KMS-11 (cell line): ENCODE measurements around the gene ROM1.
A peak's percentile ranks its signal among the peaks of the same experiment; 100 is the strongest.
"Not testable (repeated sequence)": the region's sequence is repeated elsewhere in the genome, so short reads cannot be mapped to it uniquely, and the experiment has no call there.

ENCODE experiments used
- H2AFZ ChIP-seq: fragments of 200-600 bp; sonication (generic); 2 replicates; pipeline ENCODE4 v1.6.1; 2016; ENCODE audit warnings: antibody characterized with exemption, mixed run types, low read depth
- H3K27ac ChIP-seq: fragments of 200-600 bp; sonication (generic); 2 replicates; pipeline ENCODE4 v1.6.1; 2016; ENCODE audit warnings: mild to moderate bottlenecking, mixed run types
- H3K27me3 ChIP-seq: fragments of 200-600 bp; sonication (generic); 2 replicates; pipeline ENCODE4 v1.6.1; 2017; ENCODE audit warnings: mild to moderate bottlenecking, low read depth, mixed run types, moderate library complexity; ENCODE audit not compliant: insufficient read depth
- H3K36me3 ChIP-seq: fragments of 200-600 bp; sonication (generic); 2 replicates; pipeline ENCODE4 v1.6.1; 2017; ENCODE audit warnings: mild to moderate bottlenecking, mixed run types; ENCODE audit not compliant: insufficient read depth
- H3K4me1 ChIP-seq: fragments of 200-600 bp; sonication (generic); 2 replicates; pipeline ENCODE4 v1.6.1; 2016; ENCODE audit warnings: mild to moderate bottlenecking, low read depth, mixed run types; ENCODE audit not compliant: poor library complexity, severe bottlenecking
- H3K4me2 ChIP-seq: fragments of 200-600 bp; sonication (generic); 2 replicates; pipeline ENCODE4 v1.7.0; 2016; ENCODE audit warnings: mild to moderate bottlenecking, mixed run types
- H3K4me3 ChIP-seq: fragments of 200-600 bp; sonication (generic); IDR thresholded peaks from 2 replicates; pipeline ENCODE4 v1.6.1; 2017; ENCODE audit warnings: low read depth, low read length, mixed read lengths; ENCODE audit not compliant: insufficient read depth
- H3K79me2 ChIP-seq: fragments of 200-600 bp; sonication (generic); 2 replicates; pipeline ENCODE4 v1.6.1; 2016; ENCODE audit warnings: low read depth, mixed run types; ENCODE audit not compliant: insufficient read depth
- H3K9ac ChIP-seq: fragments of 200-600 bp; sonication (generic); 2 replicates; pipeline ENCODE4 v1.6.1; 2016; ENCODE audit warnings: mild to moderate bottlenecking, mixed run types
- H4K20me1 ChIP-seq: fragments of 200-600 bp; sonication (generic); 2 replicates; pipeline ENCODE4 v1.6.1; 2016; ENCODE audit warnings: mild to moderate bottlenecking, mixed run types; ENCODE audit not compliant: insufficient read depth
- CTCF ChIP-seq: fragments of 200-600 bp; sonication (generic); conservative IDR thresholded peaks from 2 replicates; pipeline ENCODE4 v1.6.1; 2017; ENCODE audit warnings: low read depth, mild to moderate bottlenecking, antibody characterized with exemption, low read length, moderate library complexity, mixed read lengths

Gene ROM1

GRCh38 chr11:62615521-62615920, 2.5 kb downstream of the ROM1 start:
- Histone ChIP-seq H3K79me2 (no peaks in the 10 kb centered on the region), H3K36me3 (no peaks in the 10 kb centered on the region), H2AFZ (no peak overlapping the region), H3K4me1 (peaks cover 36% of the 10 kb centered on the region), H3K9ac (no peak overlapping the region), H3K27ac (no peak overlapping the region), H3K27me3 (no peaks in the 10 kb centered on the region), H3K4me3 (no peak overlapping the region), H3K4me2 (no peak overlapping the region), H4K20me1 (no peaks in the 10 kb centered on the region)
- TF ChIP-seq CTCF = no peak

GRCh38 chr11:62616957-62617356, 3.9 kb downstream of the ROM1 start:
- not testable (repeated sequence) for H3K4me3 ChIP-seq, H3K36me3 ChIP-seq, H3K9ac ChIP-seq, H2AFZ ChIP-seq, H3K27ac ChIP-seq, H3K27me3 ChIP-seq, H3K79me2 ChIP-seq, H3K4me2 ChIP-seq, H4K20me1 ChIP-seq
- H3K4me1 ChIP-seq = peaks cover 35% of the 10 kb centered on the region

GRCh38 chr11:62621027-62621566, 8.0 kb downstream of the ROM1 start:
- H3K4me1 ChIP-seq = peaks cover 22% of the 10 kb centered on the region
- peak overlapping the region; percentile 70; the same call in 1 of the 2 replicates for H2AFZ ChIP-seq
- H3K36me3 ChIP-seq = no peaks in the 10 kb centered on the region
- TF ChIP-seq CTCF = no peak
- peak overlapping the region; percentile 65; the same call in 1 of the 2 replicates for H3K9ac ChIP-seq
- H3K27me3 ChIP-seq = no peaks in the 10 kb centered on the region
- H3K4me2 ChIP-seq = peak overlapping the region; percentile 71
- no peaks in the 10 kb centered on the region for H4K20me1 ChIP-seq
- H3K27ac ChIP-seq = peak overlapping the region; percentile 56
- H3K79me2 ChIP-seq = no peaks in the 10 kb centered on the region
- no peak overlapping the region for H3K4me3 ChIP-seq

- Histone ChIP-seq H3K4me2 (peak within 1 kb of the TSS; percentile 71), H4K20me1 (no peaks in the 10 kb centered on the region), H2AFZ (peak within 1 kb of the TSS; percentile 70; the same call in 1 of the 2 replicates), H3K27me3 (no peaks in the 10 kb centered on the region), H3K36me3 (no peaks in the 10 kb centered on the region), H3K27ac (peak within 1 kb of the TSS; percentile 56), H3K79me2 (no peaks in the 10 kb centered on the region), H3K9ac (peak within 1 kb of the TSS; percentile 65; the same call in 1 of the 2 replicates), H3K4me1 (peaks cover 22% of the 10 kb centered on the region), H3K4me3 (no peak within 1 kb of the TSS)
- no peak for TF ChIP-seq CTCF
Observed at GRCh38 chr11:62621567-62622470, 8.8 kb downstream of the ROM1 start, which contains the start of gene B3GAT3. TSS of gene B3GAT3 (minus strand) at chr11:62621986. CDS start at chr11:62621947, 39 bp downstream.
